ENCODE measurements around the gene KPNA5. TPM values are rescaled to one million over a fixed set of nuclear protein-coding genes. Genes with fewer than 3 reads are reported as not detected.

KPNA5 gene
- polyA plus RNA-seq, 1 experiment = 8.4 TPM

GRCh38 chr6:116761779-116762178 is 80.8 kb downstream of the KPNA5 start:
- Histone ChIP-seq H3K4me3 (ENCODE audit: low read depth, low read length) (no peak overlapping the region), H3K27ac (ENCODE audit: low read depth, low read length) (no peak overlapping the region), H3K27me3 (ENCODE audit: control insufficient read depth, insufficient read depth, low read length) (no peaks in the 10 kb centered on the region), H3K9me3 (ENCODE audit: control insufficient read depth, insufficient read depth, low read length) (no peaks in the 10 kb centered on the region; the same call in 1 of the 2 replicates)
- DNase-seq (ENCODE audit: low read depth, low spot score) = no peak
- CTCF ChIA-PET = interaction anchor here (1.2 kb wide), 1 partner anchor 85 kb away, joined by 3 read pairs; no protein-coding TSS in a partner anchor
- TF ChIP-seq CTCF (IDR thresholded peaks at IDR 0.05; ENCODE audit: low read depth, low read length) = no peak
- POLR2A ChIA-PET = no interaction called here

- no peaks in the 10 kb centered on the region for H3K27me3 ChIP-seq (ENCODE audit: control insufficient read depth, insufficient read depth, low read length)
- TF ChIP-seq CTCF (IDR thresholded peaks at IDR 0.05; ENCODE audit: low read depth, low read length) = no peak
- ChIA-PET POLR2A (no interaction called here), CTCF (interaction anchor here (1.2 kb wide), 1 partner anchor 85 kb away, joined by 3 read pairs; no protein-coding TSS in a partner anchor)
- H3K27ac ChIP-seq (ENCODE audit: low read depth, low read length) = no peak overlapping the region
- H3K4me3 ChIP-seq (ENCODE audit: low read depth, low read length) = no peak overlapping the region
- no peak for DNase-seq (ENCODE audit: low read depth, low spot score)
- H3K9me3 ChIP-seq (ENCODE audit: control insufficient read depth, insufficient read depth, low read length) = no peaks in the 10 kb centered on the region; the same call in 1 of the 2 replicates
These were observed 81.2 kb downstream of the KPNA5 start for GRCh38 chr6:116762235-116762634.

GRCh38 chr6:116763048-116763447 is 82.0 kb downstream of the KPNA5 start:
- no peaks in the 10 kb centered on the region for H3K27me3 ChIP-seq (ENCODE audit: control insufficient read depth, insufficient read depth, low read length)
- no peak for DNase-seq (ENCODE audit: low read depth, low spot score)
- H3K4me3 ChIP-seq (ENCODE audit: low read depth, low read length) = no peak overlapping the region
- CTCF ChIA-PET = interaction anchor here (0.8 to 1.2 kb wide), 4 partner anchors 17 to 545 kb away, joined by 3 to 4 read pairs (median 3); no protein-coding TSS in a partner anchor
- H3K27ac ChIP-seq (ENCODE audit: low read depth, low read length) = no peak overlapping the region
- no peak for TF ChIP-seq CTCF (IDR thresholded peaks at IDR 0.05; ENCODE audit: low read depth, low read length)
- POLR2A ChIA-PET = no interaction called here
- no peaks in the 10 kb centered on the region; the same call in 1 of the 2 replicates for H3K9me3 ChIP-seq (ENCODE audit: control insufficient read depth, insufficient read depth, low read length)

GRCh38 chr6:116763906-116764628 is 83.1 kb downstream of the KPNA5 start:
- H3K27ac ChIP-seq (ENCODE audit: low read depth, low read length) = no peak overlapping the region
- no peaks in the 10 kb centered on the region for H3K27me3 ChIP-seq (ENCODE audit: control insufficient read depth, insufficient read depth, low read length)
- H3K4me3 ChIP-seq (ENCODE audit: low read depth, low read length) = peak overlapping the region; percentile 63
- no peaks in the 10 kb centered on the region; the same call in 1 of the 2 replicates for H3K9me3 ChIP-seq (ENCODE audit: control insufficient read depth, insufficient read depth, low read length)
- ChIA-PET POLR2A (no interaction called here), CTCF (interaction anchor here (0.7 to 1.2 kb wide), 4 partner anchors 83 to 546 kb away, joined by 3 to 5 read pairs (median 4); partner anchors contain the start of gene RSPH4A)
- 0 out of 2 replicates have a peak, but pooled peaks have one; percentile 33 for TF ChIP-seq CTCF (IDR thresholded peaks at IDR 0.05; ENCODE audit: low read depth, low read length)
- DNase-seq (ENCODE audit: low read depth, low spot score) = no peak

DNA sequence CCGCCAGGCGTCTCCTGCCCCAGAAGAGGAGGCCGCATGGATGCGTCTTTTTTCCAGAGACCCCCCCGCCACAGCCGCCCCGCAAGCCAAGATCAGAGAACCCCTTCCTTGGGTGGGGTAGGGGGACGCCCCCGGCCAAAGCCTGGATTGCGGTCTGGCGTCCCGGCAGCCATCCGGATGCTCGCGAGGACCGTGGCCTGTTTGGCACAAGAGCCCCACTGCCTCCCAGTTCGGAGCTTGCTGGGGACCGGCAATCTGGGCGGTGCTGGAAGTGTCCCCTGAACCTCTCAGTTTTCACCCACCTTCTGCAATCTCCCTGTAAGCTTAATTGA is 83.6 kb downstream of the KPNA5 start:
- POLR2A ChIA-PET = no interaction called here
- Histone ChIP-seq H3K9me3 (ENCODE audit: control insufficient read depth, insufficient read depth, low read length) (no peaks in the 10 kb centered on the region; the same call in 1 of the 2 replicates), H3K27me3 (ENCODE audit: control insufficient read depth, insufficient read depth, low read length) (no peaks in the 10 kb centered on the region), H3K4me3 (ENCODE audit: low read depth, low read length) (peak overlapping the region; percentile 63), H3K27ac (ENCODE audit: low read depth, low read length) (peak overlapping the region; percentile 24)
- no peak for DNase-seq (ENCODE audit: low read depth, low spot score)
- CTCF ChIA-PET = interaction anchor here (0.6 kb wide), 1 partner anchor 790 kb away, joined by 4 read pairs; no protein-coding TSS in a partner anchor
- TF ChIP-seq CTCF (IDR thresholded peaks at IDR 0.05; ENCODE audit: low read depth, low read length) = no peak; the same call in 1 of the 2 replicates

All from AG04450 (cell line).